Stimulated activated CD4-positive, alpha-beta T cell treated with anti-CD3 and anti-CD28 coated beads, Interleukin-4, amount 100 ng/mL, for 4 hours (primary cell): ENCODE measurements around the gene RPL36.
"Not testable (repeated sequence)": the region's sequence is repeated elsewhere in the genome, so short reads cannot be mapped to it uniquely, and the experiment has no call there.

Source experiments
- DNase-seq, 2 experiments: peaks; one replicate each; pipeline ENCODE4 v3.0.0-alpha.2; 2020

The RPL36 gene

GRCh38 chr19:5676105-5676771 is 13.9 kb upstream of the RPL36 start:
- no peak for DNase-seq

- no peak for DNase-seq
Measured at GRCh38 chr19:5676772-5677105, 13.4 kb upstream of the RPL36 start.

GRCh38 chr19:5677136-5677535 is 13.0 kb upstream of the RPL36 start:
- no peak for DNase-seq

- no peak for DNase-seq
Measured at GRCh38 chr19:5677580-5677979, 12.5 kb upstream of the RPL36 start.

- no peak for DNase-seq
Measured at GRCh38 chr19:5678071-5678718, 11.9 kb upstream of the RPL36 start.

- DNase-seq: no peak
Measured at GRCh38 chr19:5679289-5680083, 10.6 kb upstream of the RPL36 start.

- DNase-seq: no peak
Measured at GRCh38 chr19:5680084-5680436, 10.0 kb upstream of the RPL36 start.

GRCh38 chr19:5680437-5681368 is 9.4 kb upstream of the RPL36 start, which contains the start of the genes HSD11B1L and MICOS13:
Gene HSD11B1L (plus strand): TSS chr19:5681027. CDS start chr19:5684833, 3,806 bp downstream.
Gene MICOS13 (minus strand): TSS chr19:5680516. CDS start chr19:5680486, 30 bp downstream.
- peak; percentile 97 to 99 for DNase-seq

- DNase-seq: no peak
Measured at GRCh38 chr19:5681391-5682106, 8.5 kb upstream of the RPL36 start.

- no peak for DNase-seq
Measured at GRCh38 chr19:5682107-5682482, 8.0 kb upstream of the RPL36 start.

GRCh38 chr19:5683177-5683886 is 6.8 kb upstream of the RPL36 start:
- no peak for DNase-seq

GRCh38 chr19:5684694-5685430 is 5.2 kb upstream of the RPL36 start:
- no peak for DNase-seq

- DNase-seq: no peak
Measured at GRCh38 chr19:5686326-5686646, 3.8 kb upstream of the RPL36 start.

- DNase-seq: peak; percentile 90 to 100
Measured at GRCh38 chr19:5686647-5687359, 3.3 kb upstream of the RPL36 start.

GRCh38 chr19:5687360-5688198 is 2.5 kb upstream of the RPL36 start:
- no peak for DNase-seq

GRCh38 chr19:5688262-5688881 is 1.7 kb upstream of the RPL36 start:
- not testable (repeated sequence) for DNase-seq

GRCh38 chr19:5690955-5691821 is 1.1 kb downstream of the RPL36 start:
- DNase-seq: peak; percentile 67 to 81
